NCI-H2029 treated with DMSO at 0.1 percent for 48 hours (cell line): ENCODE data around the gene TRIM42.

Experiments used
- DNase-seq: peaks from one replicate; lab custom pipeline; 2025; lab: John Stamatoyannopoulos, UW

Gene TRIM42

GRCh38 chr3:140710711-140711389 lies 33.0 kb downstream of the TRIM42 start:
- DNase-seq: no peak

GRCh38 chr3:140711390-140712035 lies 33.6 kb downstream of the TRIM42 start:
- no peak for DNase-seq

GRCh38 chr3:140712301-140712700 lies 34.4 kb downstream of the TRIM42 start:
- no peak for DNase-seq

- DNase-seq: peak; percentile 17
Observed at GRCh38 chr3:140715035-140715434, 37.2 kb downstream of the TRIM42 start.

GRCh38 chr3:140717921-140718320 lies 40.1 kb downstream of the TRIM42 start:
- DNase-seq: no peak

GRCh38 chr3:140719841-140720614 lies 42.2 kb downstream of the TRIM42 start:
- no peak for DNase-seq

- no peak for DNase-seq
Observed at GRCh38 chr3:140723576-140723975, 45.7 kb downstream of the TRIM42 start.

- DNase-seq: no peak
Observed at GRCh38 chr3:140724856-140725812, 47.3 kb downstream of the TRIM42 start.

- DNase-seq: no peak
Observed at GRCh38 chr3:140726066-140726465, 48.2 kb downstream of the TRIM42 start.

- no peak for DNase-seq
Observed at GRCh38 chr3:140727886-140728285, 50.0 kb downstream of the TRIM42 start.

- DNase-seq: no peak
Observed at GRCh38 chr3:140731440-140732119, 53.7 kb downstream of the TRIM42 start.

GRCh38 chr3:140733623-140734022 lies 55.8 kb downstream of the TRIM42 start:
- no peak for DNase-seq

GRCh38 chr3:140736863-140737460 lies 59.1 kb downstream of the TRIM42 start:
- peak; percentile 20 for DNase-seq

GRCh38 chr3:140742116-140742515 lies 64.3 kb downstream of the TRIM42 start:
- no peak for DNase-seq

GRCh38 chr3:140748171-140748570 lies 70.3 kb downstream of the TRIM42 start:
- DNase-seq: no peak

GRCh38 chr3:140748903-140749302 lies 71.0 kb downstream of the TRIM42 start:
- DNase-seq: no peak
